Endometrial microvascular endothelial cells (primary cell): ENCODE results near the gene GCNT2. TPM values are rescaled to one million over a fixed set of nuclear protein-coding genes. Genes with fewer than 3 reads are reported as not detected.
"Not testable (repeated sequence)": the region's sequence is repeated elsewhere in the genome, so short reads cannot be mapped to it uniquely, and the experiment has no call there.

Experiments used
- in situ Hi-C: cut with HindIII; loops from 2 replicates; pipeline ENCODE4 v1.10.0; 2017; ENCODE audit warnings: low sequenced_read_pairs, low pct_unique_long_range_greater_than_20kb; ENCODE audit errors: inconsistent ontology term
- total RNA-seq: library from RNA; depleted of rRNA; stranded (reverse); fragments of >200 nt; gene quantifications from one replicate; pipeline ENCODE4 v1.2.3, GENCODE V29; 2015; ENCODE audit errors: inconsistent ontology term

GCNT2 gene
- total RNA-seq, 1 donor from 2014 or later: 30.8 TPM

- in situ Hi-C loops: no loop called here
These were observed 103.7 kb downstream of the GCNT2 start for GRCh38 chr6:10624836-10625235.

- in situ Hi-C loops: no loop called here
These were observed 105.1 kb downstream of the GCNT2 start for GRCh38 chr6:10626154-10626741.

- in situ Hi-C loops: no loop called here
These were observed 106.6 kb downstream of the GCNT2 start for GRCh38 chr6:10627800-10628199.

- in situ Hi-C loops: no loop called here
These were observed 109.0 kb downstream of the GCNT2 start for GRCh38 chr6:10630178-10630577.

- in situ Hi-C loops: no loop called here
These were observed 112.1 kb downstream of the GCNT2 start for GRCh38 chr6:10633216-10633615.

- in situ Hi-C loops: no loop called here
These were observed 119.3 kb downstream of the GCNT2 start for GRCh38 chr6:10640412-10640811.

GRCh38 chr6:10641528-10641927, 120.4 kb downstream of the GCNT2 start:
- in situ Hi-C loops: no loop called here

- in situ Hi-C loops: no loop called here
These were observed 122.1 kb downstream of the GCNT2 start for GRCh38 chr6:10643201-10643651.

GRCh38 chr6:10644225-10644624, 123.1 kb downstream of the GCNT2 start:
- in situ Hi-C loops: no loop called here

- in situ Hi-C loops: no loop called here
These were observed 134.4 kb downstream of the GCNT2 start for GRCh38 chr6:10655508-10656055.

GRCh38 chr6:10658910-10659698, 138.0 kb downstream of the GCNT2 start:
- in situ Hi-C loops: no loop called here

- in situ Hi-C loops: no loop called here
These were observed 138.7 kb downstream of the GCNT2 start for GRCh38 chr6:10659699-10660348.

- in situ Hi-C loops: not testable (repeated sequence)
These were observed 139.5 kb downstream of the GCNT2 start for GRCh38 chr6:10660431-10661191.

- in situ Hi-C loops: no loop called here
These were observed 141.1 kb downstream of the GCNT2 start for GRCh38 chr6:10662207-10662606.

GRCh38 chr6:10662742-10663141, 141.6 kb downstream of the GCNT2 start:
- in situ Hi-C loops: no loop called here

GRCh38 chr6:10665595-10665994, 144.4 kb downstream of the GCNT2 start:
- in situ Hi-C loops: not testable (repeated sequence)

GRCh38 chr6:10668126-10668917, 147.2 kb downstream of the GCNT2 start:
- in situ Hi-C loops: no loop called here

- in situ Hi-C loops: no loop called here
These were observed 155.3 kb downstream of the GCNT2 start for GRCh38 chr6:10676403-10676802.
